Adipocyte (in vitro differentiated cells): ENCODE measurements around the gene CHST9.

Source experiments
- DNase-seq: peaks from one replicate; pipeline ENCODE4 v3.0.0-alpha.2; 2015; ENCODE audit warnings: low read depth
- H3K27me3 ChIP-seq: replicated peaks from 2 replicates; pipeline ENCODE4 v1.7.0; 2013; ENCODE audit warnings: mild to moderate bottlenecking, low read length, moderate library complexity; ENCODE audit not compliant: control insufficient read depth, insufficient read depth
- H3K36me3 ChIP-seq: 2 replicates; pipeline ENCODE4 v1.7.0; 2013; ENCODE audit warnings: low read length, mild to moderate bottlenecking, moderate library complexity; ENCODE audit not compliant: control insufficient read depth, insufficient read depth, severe bottlenecking
- H3K4me1 ChIP-seq: 2 replicates; pipeline ENCODE4 v1.7.0; 2013; ENCODE audit warnings: mild to moderate bottlenecking, low read length, moderate library complexity; ENCODE audit not compliant: control insufficient read depth, insufficient read depth
- H3K4me3 ChIP-seq: 2 replicates; pipeline ENCODE4 v1.7.0; 2013; ENCODE audit warnings: mild to moderate bottlenecking, low read length, moderate library complexity
- H3K9ac ChIP-seq: 2 replicates; pipeline ENCODE4 v1.7.0; 2013; ENCODE audit warnings: mild to moderate bottlenecking, low read length, moderate library complexity
- H3K9me3 ChIP-seq: 2 replicates; pipeline ENCODE4 v1.7.0; 2013; ENCODE audit warnings: mild to moderate bottlenecking, low read length, moderate library complexity; ENCODE audit not compliant: control insufficient read depth

CHST9 gene

DNA sequence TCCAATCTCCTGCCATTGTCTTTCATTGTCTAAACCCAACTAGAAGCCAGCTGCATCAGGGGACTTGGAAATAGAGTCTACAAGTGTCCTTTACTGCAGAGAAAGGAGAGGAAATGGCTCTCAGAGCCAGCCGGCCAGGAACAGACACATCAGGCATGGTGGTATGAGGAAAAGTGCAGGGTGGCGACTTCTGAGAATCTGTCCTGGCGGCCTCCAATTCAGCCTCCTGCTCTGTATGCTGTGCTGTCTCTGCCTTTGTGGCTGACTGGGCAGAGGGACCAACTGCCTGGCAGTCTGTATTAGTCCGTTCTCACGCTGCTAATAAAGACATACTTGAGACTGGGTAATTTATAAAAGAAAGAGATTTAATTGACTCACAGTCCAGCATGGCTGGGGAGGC is 282.8 kb downstream of the CHST9 start:
- no peaks in the 10 kb centered on the region for H3K27me3 ChIP-seq
- no peaks in the 10 kb centered on the region for H3K4me1 ChIP-seq
- no peak for DNase-seq
- no peak overlapping the region for H3K9ac ChIP-seq
- H3K4me3 ChIP-seq, result no peak overlapping the region
- no peaks in the 10 kb centered on the region for H3K36me3 ChIP-seq
- H3K9me3 ChIP-seq, result peaks cover 7% of the 10 kb centered on the region

- DNase-seq, result no peak
- Histone ChIP-seq H3K36me3 (no peaks in the 10 kb centered on the region), H3K9me3 (peaks cover 7% of the 10 kb centered on the region), H3K27me3 (no peaks in the 10 kb centered on the region), H3K4me3 (no peak overlapping the region), H3K9ac (no peak overlapping the region), H3K4me1 (no peaks in the 10 kb centered on the region)
Observed at GRCh38 chr18:26901020-26901419, 284.1 kb downstream of the CHST9 start.

- Histone ChIP-seq H3K27me3 (no peaks in the 10 kb centered on the region), H3K4me1 (no peaks in the 10 kb centered on the region), H3K9me3 (no peaks in the 10 kb centered on the region), H3K4me3 (no peak overlapping the region), H3K36me3 (no peaks in the 10 kb centered on the region), H3K9ac (no peak overlapping the region)
- no peak for DNase-seq
Observed at GRCh38 chr18:26894426-26894825, 290.7 kb downstream of the CHST9 start.

- Histone ChIP-seq H3K4me3 (no peak overlapping the region), H3K4me1 (no peaks in the 10 kb centered on the region), H3K9ac (no peak overlapping the region), H3K27me3 (no peaks in the 10 kb centered on the region), H3K9me3 (no peaks in the 10 kb centered on the region), H3K36me3 (no peaks in the 10 kb centered on the region)
- DNase-seq, result no peak
Observed at GRCh38 chr18:26893996-26894395, 291.1 kb downstream of the CHST9 start.

- no peak for DNase-seq
- Histone ChIP-seq H3K4me3 (no peak overlapping the region), H3K27me3 (no peaks in the 10 kb centered on the region), H3K4me1 (no peaks in the 10 kb centered on the region), H3K9me3 (no peaks in the 10 kb centered on the region), H3K36me3 (no peaks in the 10 kb centered on the region), H3K9ac (no peak overlapping the region)
Observed at GRCh38 chr18:26888259-26888658, 296.8 kb downstream of the CHST9 start.

DNA sequence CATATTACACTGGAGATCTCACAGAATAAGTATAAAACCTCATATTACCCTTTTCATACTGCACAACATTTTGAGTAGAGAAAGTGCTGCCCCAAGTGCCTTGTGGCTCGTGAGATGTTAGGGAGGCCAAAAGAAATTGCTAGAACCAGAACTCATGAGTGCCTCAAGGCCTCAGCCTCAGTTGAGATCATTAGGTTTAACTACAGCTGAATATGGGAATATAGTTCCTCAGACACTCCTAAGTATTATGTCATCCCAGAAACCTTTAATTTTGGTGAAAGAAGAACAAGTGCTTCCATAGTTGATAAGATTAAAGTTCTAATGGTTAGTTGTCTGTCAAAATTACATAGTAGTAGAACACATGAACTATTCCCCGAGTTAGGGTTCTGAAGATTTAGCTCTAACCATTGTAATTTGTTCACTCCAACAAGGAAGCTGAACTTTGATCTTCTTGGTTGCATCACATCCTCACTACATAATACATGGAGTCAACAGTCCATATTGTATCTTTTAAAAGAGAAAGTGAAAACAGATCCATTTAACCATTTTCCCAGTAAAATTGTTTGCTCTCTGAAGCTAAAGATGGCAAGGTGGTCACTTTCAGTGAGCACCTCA is 310.0 kb downstream of the CHST9 start:
- no peak overlapping the region for H3K4me3 ChIP-seq
- no peaks in the 10 kb centered on the region for H3K36me3 ChIP-seq
- H3K9ac ChIP-seq, result no peak overlapping the region
- no peak for DNase-seq
- no peaks in the 10 kb centered on the region for H3K9me3 ChIP-seq
- no peaks in the 10 kb centered on the region for H3K4me1 ChIP-seq
- no peaks in the 10 kb centered on the region for H3K27me3 ChIP-seq

DNA sequence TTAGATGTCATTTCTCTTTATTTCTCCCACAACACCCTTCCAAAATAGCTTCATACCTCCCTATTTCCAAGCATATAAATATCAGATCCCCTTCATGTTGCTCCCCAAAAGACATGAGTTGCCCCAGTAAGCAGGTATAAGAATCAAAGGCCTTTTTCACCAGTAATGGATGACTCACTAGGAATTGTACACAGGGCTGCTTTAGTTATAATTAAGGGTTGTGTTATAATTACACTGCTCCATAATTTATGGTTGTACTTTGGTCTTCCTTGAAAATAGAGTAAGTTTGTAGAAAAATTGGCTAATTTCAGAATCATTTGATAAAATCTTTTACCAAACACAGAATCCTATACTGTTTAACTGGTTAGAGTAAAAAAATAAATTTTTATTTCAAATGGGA is 310.8 kb downstream of the CHST9 start:
- Histone ChIP-seq H3K9me3 (no peaks in the 10 kb centered on the region), H3K9ac (no peak overlapping the region), H3K27me3 (no peaks in the 10 kb centered on the region), H3K4me1 (no peaks in the 10 kb centered on the region), H3K4me3 (no peak overlapping the region), H3K36me3 (no peaks in the 10 kb centered on the region)
- DNase-seq, result no peak

DNA sequence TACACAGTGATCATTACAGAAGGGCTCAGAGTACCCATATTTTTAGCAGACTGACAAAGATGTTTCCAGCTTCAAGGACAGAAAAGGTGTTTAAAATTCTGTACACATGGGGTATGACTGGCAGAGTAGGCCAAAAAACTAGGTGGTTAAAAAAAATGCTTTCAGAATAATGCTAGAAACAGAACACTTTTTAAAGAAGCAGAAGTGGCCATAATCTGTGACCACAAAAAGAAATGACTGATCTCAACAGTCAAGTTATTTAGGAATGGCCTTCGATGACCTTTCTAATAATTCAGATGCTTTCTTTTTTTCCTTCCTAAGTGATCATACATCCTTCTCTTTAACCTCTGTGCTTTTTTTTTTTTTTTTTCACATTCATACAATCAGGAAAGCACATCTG is 315.5 kb downstream of the CHST9 start:
- no peak for DNase-seq
- Histone ChIP-seq H3K27me3 (peaks cover 16% of the 10 kb centered on the region), H3K9ac (no peak overlapping the region), H3K9me3 (no peaks in the 10 kb centered on the region), H3K4me3 (no peak overlapping the region), H3K4me1 (no peaks in the 10 kb centered on the region), H3K36me3 (no peaks in the 10 kb centered on the region)

DNA sequence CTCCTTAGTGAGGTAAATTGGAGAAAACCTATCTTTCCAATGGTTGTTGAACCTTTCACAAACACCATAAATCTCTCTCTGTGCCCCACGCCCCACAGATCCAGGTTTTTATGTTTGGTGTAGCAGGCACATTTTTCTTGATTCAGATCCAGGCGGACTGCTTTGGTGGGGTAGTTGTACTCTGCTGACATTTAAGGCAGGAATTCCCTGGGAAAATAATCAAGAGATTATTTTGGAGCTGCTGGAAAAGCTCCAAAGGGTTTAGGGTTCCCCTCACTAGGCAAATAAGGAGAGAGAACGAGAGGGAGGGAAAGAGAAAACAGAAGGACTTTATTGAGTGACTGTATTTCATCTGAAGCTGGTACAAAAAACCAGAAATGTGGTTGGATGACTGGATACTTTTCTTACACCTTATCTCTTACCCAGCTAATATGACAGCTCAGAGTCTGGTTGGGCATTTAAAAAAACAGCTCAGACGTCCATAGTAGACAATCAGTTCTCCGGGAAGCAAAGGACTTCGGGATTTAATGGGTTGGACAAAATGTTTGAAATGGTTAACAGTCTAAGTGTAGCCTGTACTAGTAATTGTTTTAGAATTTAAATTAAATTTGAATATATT is 316.0 kb downstream of the CHST9 start:
- Histone ChIP-seq H3K9me3 (no peaks in the 10 kb centered on the region), H3K4me1 (no peaks in the 10 kb centered on the region), H3K27me3 (peaks cover 20% of the 10 kb centered on the region), H3K36me3 (no peaks in the 10 kb centered on the region), H3K9ac (no peak overlapping the region), H3K4me3 (no peak overlapping the region)
- DNase-seq, result no peak

DNA sequence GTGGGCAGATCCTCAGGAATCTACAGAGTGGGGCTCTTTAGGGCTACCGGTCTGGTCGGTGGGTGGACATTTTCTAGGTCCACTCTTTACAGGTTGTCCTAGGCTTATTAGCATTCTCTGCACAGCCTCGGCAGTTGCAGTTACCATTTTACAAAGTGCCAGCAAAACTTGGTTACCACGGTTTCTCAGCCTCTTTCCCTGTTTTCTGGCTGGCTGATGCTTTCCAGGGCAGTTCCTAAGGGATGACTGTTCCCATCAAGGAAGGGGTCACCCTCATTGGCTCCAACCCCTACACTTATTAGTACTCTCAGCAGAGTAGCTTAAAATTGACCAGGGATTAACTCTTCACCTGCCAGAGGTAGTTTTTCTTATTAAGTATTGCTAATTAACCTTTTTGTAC is 317.6 kb downstream of the CHST9 start:
- Histone ChIP-seq H3K9me3 (no peaks in the 10 kb centered on the region), H3K36me3 (no peaks in the 10 kb centered on the region), H3K9ac (no peak overlapping the region), H3K4me1 (no peaks in the 10 kb centered on the region), H3K27me3 (peaks cover 29% of the 10 kb centered on the region), H3K4me3 (no peak overlapping the region)
- no peak for DNase-seq

- H3K9ac ChIP-seq, result no peak within 1 kb of the TSS
- no peak for DNase-seq
- H3K9me3 ChIP-seq, result no peaks in the 10 kb centered on the region
Observed at GRCh38 chr18:26865557-26865956, 319.6 kb downstream of the CHST9 start, which contains the start of gene AQP4. Gene AQP4 (minus strand): TSS chr18:26865707. CDS start chr18:26865689, 18 bp downstream.

GRCh38 chr18:26864658-26865057 is 320.4 kb downstream of the CHST9 start:
- Histone ChIP-seq H3K36me3 (no peaks in the 10 kb centered on the region), H3K4me3 (no peak overlapping the region), H3K4me1 (no peaks in the 10 kb centered on the region), H3K27me3 (peaks cover 35% of the 10 kb centered on the region), H3K9me3 (no peaks in the 10 kb centered on the region), H3K9ac (no peak overlapping the region)
- DNase-seq, result no peak

More at GRCh38 chr18:26865557-26865956, 319.6 kb downstream of the CHST9 start, which contains the start of gene AQP4:
- Histone ChIP-seq H3K4me1 (no peaks in the 10 kb centered on the region), H3K27me3 (peaks cover 35% of the 10 kb centered on the region), H3K36me3 (no peaks in the 10 kb centered on the region), H3K4me3 (no peak within 1 kb of the TSS)
